Activated naive CD4-positive, alpha-beta T cell treated with anti-CD3 and anti-CD28 coated beads, Interleukin-2, amount 10 ng/mL, durations not matched to agents 5 hours and 36 hours (primary cell): ENCODE measurements around the gene CILP2. TPM values are rescaled to one million over a fixed set of nuclear protein-coding genes. Genes with fewer than 3 reads are reported as not detected.

ENCODE experiments used
- total RNA-seq, 2 experiments: library from RNA; stranded (reverse); gene quantifications; one replicate each; pipeline ENCODE4 v1.2.3, GENCODE V29; 2021

CILP2 gene
- under 1 TPM; 0.10 to 0.17 TPM for total RNA-seq

DNA sequence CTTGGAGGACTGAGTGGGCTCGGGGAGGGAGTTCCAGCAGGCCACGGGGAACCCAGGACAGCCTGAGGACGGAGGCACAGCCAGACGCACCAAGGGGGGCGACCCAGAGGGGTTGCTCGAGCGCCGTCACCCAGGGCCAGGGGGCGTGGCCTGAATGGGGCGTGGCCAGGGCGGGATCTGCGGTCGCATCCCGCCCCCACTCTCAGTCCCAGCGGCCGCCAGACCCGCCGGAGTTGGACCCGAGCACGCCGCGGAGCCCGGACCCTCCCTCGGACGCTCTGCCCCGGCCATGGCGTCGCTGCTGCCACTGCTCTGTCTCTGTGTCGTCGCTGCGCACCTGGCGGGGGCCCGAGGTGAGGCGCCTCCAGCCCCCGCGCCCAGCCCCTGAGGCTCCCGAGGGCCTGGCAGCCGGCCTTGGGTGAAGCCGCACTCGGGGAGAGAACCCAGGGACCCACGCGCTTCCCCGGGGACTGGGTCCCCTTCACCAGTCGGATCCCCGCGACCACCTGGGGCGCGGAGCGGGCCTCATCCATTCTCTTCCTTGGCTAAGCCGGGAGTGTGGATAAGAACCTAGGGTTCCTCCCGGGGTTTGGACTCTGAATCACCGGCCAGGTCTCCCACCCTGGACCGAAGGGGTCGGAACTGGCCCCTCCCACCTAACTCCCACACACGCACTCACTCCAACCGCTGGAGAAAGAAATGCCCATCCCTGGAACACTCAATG lies at the start of gene CILP2:
CILP2 (plus strand) TSS at position 205 of the 724 bp plus-strand sequence; CDS start at position 290, 85 bp downstream.

DNA sequence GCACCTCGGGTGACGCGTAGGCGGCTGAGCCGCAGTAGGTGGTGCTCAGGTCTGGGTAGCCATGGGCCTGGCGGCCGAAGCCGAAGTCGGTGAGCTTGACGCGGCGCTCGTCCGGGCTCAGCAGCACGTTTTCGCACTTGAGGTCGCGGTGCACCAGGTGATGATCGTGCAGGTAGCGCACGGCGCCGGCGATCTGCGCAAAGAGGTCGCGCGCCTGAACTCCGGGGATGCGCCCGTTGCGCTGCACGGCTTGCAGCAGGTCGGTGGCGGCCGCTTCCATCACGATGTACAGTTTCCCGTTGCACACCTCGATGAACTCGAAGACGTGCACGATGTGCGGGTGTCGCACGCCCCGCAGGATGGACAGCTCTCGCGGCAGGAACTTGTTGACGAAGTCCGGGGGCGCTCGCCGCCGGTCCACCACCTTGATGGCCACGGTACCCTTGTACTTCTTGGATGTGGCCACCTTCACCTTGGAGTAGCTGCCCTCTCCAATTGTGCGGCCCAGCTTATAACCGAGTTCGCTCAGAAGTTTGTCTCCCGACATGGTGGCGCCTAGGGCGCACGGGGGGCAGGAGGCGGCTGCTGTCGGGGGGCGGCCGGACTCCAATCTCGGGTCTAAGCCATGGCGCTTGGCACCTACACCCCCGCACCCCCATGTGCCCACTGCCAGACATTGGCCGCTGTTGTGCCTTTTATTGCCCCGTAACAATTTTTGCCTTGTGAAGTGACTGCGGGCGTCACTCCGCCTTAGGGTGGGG lies 23.0 kb upstream of the CILP2 start, which contains the start of gene TSSK6:
TSSK6 (minus strand) TSS at position 668 of the 761 bp plus-strand sequence; CDS start at position 547, 121 bp downstream.

GRCh38 chr19:19515642-19516519 lies 22.2 kb upstream of the CILP2 start, which contains the start of gene NDUFA13:
NDUFA13 (plus strand) TSS chr19:19516225; CDS start chr19:19516239, 14 bp downstream.

GRCh38 chr19:19528721-19529490 lies 9.2 kb upstream of the CILP2 start, which contains the start of gene YJEFN3:
YJEFN3 (plus strand) TSS chr19:19528911; CDS start chr19:19528933, 22 bp downstream.

Other genes with a start within 250 kb of the CILP2 start
- gene SUGP1, start 217.8 kb upstream of the CILP2 start, total RNA-seq: 10 to 100 TPM; 63.3 to 71.0 TPM
- gene MAU2, start 217.4 kb upstream of the CILP2 start, total RNA-seq: 10 to 100 TPM; 76.9 to 83.5 TPM
- 100 to 1,000 TPM; 130 to 139 TPM for gene GATAD2A, start 132.6 kb upstream of the CILP2 start, total RNA-seq
- 1 to 10 TPM; 4.7 to 6.5 TPM for gene TSSK6, start 22.7 kb upstream of the CILP2 start, total RNA-seq
- gene NDUFA13, start 22.0 kb upstream of the CILP2 start, total RNA-seq: 100 to 1,000 TPM; 299 to 304 TPM
- gene YJEFN3, start 9.4 kb upstream of the CILP2 start, total RNA-seq: 10 to 100 TPM in 1 of 2 experiments, 1 to 10 TPM in 1; 7.8 to 10.5 TPM
- gene PBX4, start 80.4 kb downstream of the CILP2 start, total RNA-seq: 10 to 100 TPM; 26.2 to 27.4 TPM
- gene LPAR2, start 90.0 kb downstream of the CILP2 start, total RNA-seq: 10 to 100 TPM; 42.1 to 44.8 TPM
- 100 to 1,000 TPM; 107 to 111 TPM for gene GMIP, start 105.4 kb downstream of the CILP2 start, total RNA-seq
- gene ATP13A1, start 125.4 kb downstream of the CILP2 start, total RNA-seq: 10 to 100 TPM; 81.8 to 93.7 TPM
- 100 to 1,000 TPM; 121 to 129 TPM for gene ZNF101, start 130.6 kb downstream of the CILP2 start, total RNA-seq
- gene ZNF14, start 194.8 kb downstream of the CILP2 start, total RNA-seq: 1 to 10 TPM; 9.2 to 9.5 TPM